Suprapubic skin (tissue), 4 donors: ENCODE results near the gene ACP3. TPM values are rescaled to one million over a fixed set of nuclear protein-coding genes. Genes with fewer than 3 reads are reported as not detected.

Experiments
- DNase-seq, 2 donors: peaks; one replicate each; pipeline ENCODE4 v3.0.0-alpha.2; 2019; ENCODE audit warnings: low spot score in 2 of 2
- H3K27ac ChIP-seq: fragments of 200-600 bp; sonication (generic); one replicate; pipeline ENCODE4 v1.5.1; 2019
- H3K27me3 ChIP-seq: fragments of 200-600 bp; sonication (generic); one replicate; pipeline ENCODE4 v1.5.1; 2019
- H3K36me3 ChIP-seq: fragments of 200-600 bp; sonication (generic); one replicate; pipeline ENCODE4 v1.5.1; 2019
- H3K4me1 ChIP-seq: fragments of 200-600 bp; sonication (generic); one replicate; pipeline ENCODE4 v1.5.1; 2019
- H3K4me3 ChIP-seq: fragments of 200-600 bp; sonication (generic); one replicate; pipeline ENCODE4 v1.5.1; 2019; ENCODE audit warnings: mild to moderate bottlenecking
- H3K9me3 ChIP-seq: fragments of 200-600 bp; sonication (generic); one replicate; pipeline ENCODE4 v1.5.1; 2019
- EP300 ChIP-seq: sonication (generic); formaldehyde crosslinking; IDR thresholded peaks from one replicate; pipeline ENCODE4 v1.6.1; 2017; ENCODE audit warnings: antibody characterized with exemption
- POLR2A ChIP-seq, 2 donors: fragments of 450-650 bp; IDR thresholded peaks; one replicate each; pipeline ENCODE4 v1.6.1; 2017; ENCODE audit warnings: antibody characterized with exemption in 2 of 2, mild to moderate bottlenecking in 2 of 2, moderate library complexity in 2 of 2
- POLR2AphosphoS5 ChIP-seq, 3 donors: sonication (generic); formaldehyde crosslinking; IDR thresholded peaks; one replicate each; pipeline ENCODE4 v1.6.1; 2017; ENCODE audit warnings: antibody characterized with exemption in 3 of 3
- WGBS: methylation state at CpG from one replicate; pipeline ENCODE4 v1.1.5; 2018; 5-methylcytosine and 5-hydroxymethylcytosine counted together
- total RNA-seq, 4 donors: library from RNA; depleted of rRNA; stranded (reverse); fragments of >200 nt; gene quantifications; one replicate each; pipeline ENCODE4 v1.1.0, GENCODE V29; 2016
- TF ChIP-seq, protein P1 (sequence below), 2 donors: fragments of 200-600 bp in 1 of 2; fragments of 450-650 bp in 1 of 2; sonication (generic) in 1 of 2; IDR thresholded peaks; one replicate each; pipeline ENCODE4 v1.5.1; 2016 to 2019; ENCODE audit warnings: antibody characterized with exemption in 2 of 2, mild to moderate bottlenecking in 1 of 2, moderate library complexity in 1 of 2

The ACP3 gene
- total RNA-seq, 4 donors from 2014 or later = 38.2 to 71.7 (median 60.1) TPM

DNA sequence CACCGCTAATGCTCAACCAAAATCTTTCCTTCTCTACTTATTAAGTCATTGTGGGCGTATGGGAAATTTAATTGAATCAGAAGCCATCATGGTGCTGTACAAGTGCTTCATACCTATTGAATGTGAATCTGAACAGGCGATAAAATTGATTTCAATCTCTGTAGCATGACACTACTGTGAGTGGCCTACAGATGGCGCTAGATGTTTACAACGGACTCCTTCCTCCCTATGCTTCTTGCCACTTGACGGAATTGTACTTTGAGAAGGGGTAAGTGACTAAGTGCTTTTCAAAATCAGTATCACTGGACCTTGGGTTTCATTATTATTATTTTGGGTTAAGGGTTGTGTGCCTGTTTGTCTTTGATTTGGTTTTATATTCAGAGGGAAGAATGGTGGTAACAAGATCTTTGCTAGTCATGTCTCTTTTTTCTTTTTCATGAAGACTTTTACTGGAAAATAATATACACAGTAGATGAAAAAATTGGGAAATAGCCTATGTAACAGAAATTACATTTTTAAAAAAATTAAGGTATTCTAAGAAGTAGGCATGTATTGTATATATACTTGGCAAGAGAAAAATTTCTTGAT, 35.4 kb downstream of the ACP3 start:
- TF ChIP-seq POLR2A (IDR thresholded peaks at IDR 0.05) = no peak
- TF ChIP-seq, protein P1, sequence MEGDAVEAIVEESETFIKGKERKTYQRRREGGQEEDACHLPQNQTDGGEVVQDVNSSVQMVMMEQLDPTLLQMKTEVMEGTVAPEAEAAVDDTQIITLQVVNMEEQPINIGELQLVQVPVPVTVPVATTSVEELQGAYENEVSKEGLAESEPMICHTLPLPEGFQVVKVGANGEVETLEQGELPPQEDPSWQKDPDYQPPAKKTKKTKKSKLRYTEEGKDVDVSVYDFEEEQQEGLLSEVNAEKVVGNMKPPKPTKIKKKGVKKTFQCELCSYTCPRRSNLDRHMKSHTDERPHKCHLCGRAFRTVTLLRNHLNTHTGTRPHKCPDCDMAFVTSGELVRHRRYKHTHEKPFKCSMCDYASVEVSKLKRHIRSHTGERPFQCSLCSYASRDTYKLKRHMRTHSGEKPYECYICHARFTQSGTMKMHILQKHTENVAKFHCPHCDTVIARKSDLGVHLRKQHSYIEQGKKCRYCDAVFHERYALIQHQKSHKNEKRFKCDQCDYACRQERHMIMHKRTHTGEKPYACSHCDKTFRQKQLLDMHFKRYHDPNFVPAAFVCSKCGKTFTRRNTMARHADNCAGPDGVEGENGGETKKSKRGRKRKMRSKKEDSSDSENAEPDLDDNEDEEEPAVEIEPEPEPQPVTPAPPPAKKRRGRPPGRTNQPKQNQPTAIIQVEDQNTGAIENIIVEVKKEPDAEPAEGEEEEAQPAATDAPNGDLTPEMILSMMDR (IDR thresholded peaks at IDR 0.05) = peak; percentile 66 to 82
- H3K4me3 ChIP-seq = no peak overlapping the region
- no peaks in the 10 kb centered on the region for H3K27me3 ChIP-seq
- no peaks in the 10 kb centered on the region for H3K9me3 ChIP-seq
- H3K36me3 ChIP-seq = peaks cover 18% of the 10 kb centered on the region
- no peaks in the 10 kb centered on the region for H3K4me1 ChIP-seq
- WGBS = 19% methylated on average over 6 of the region's 6 CpGs
- peak in 1 of 2 donors; percentile 66 for DNase-seq
- H3K27ac ChIP-seq = no peak overlapping the region

DNA sequence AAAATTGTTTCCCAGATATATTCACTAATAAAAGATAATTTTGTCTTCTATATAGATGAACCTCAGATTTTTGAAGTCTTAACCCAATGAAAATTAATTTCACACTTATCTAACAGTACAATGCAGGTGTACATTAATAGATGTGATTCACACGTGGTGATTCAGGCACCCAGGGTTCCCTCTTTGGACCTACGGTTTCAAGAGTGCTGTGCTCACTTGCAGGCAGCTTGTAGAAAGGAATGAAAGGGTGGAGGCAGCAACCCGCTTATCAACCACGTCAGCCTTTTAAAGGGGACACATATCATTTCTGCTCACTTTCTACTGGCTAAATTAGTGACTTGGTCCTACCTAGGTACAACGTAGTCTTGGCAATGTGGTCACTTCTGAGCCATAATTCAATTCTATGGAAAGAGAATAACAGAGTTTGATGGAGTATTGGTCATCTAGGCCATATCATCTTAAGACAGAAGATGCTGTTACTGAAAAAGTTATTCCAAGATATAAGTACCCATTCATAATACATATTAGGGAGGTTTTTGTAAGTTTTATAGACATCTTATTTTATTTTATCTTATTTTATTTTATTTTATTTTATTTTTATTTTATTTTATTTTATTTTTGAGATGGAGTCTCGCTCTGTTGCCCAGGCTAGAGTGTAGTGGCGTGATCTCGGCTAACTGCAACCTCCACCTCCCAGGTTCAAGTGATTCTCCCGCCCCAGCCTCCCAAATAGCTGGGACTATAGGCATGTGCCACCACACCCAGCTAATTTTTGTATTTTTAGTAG, 37.9 kb downstream of the ACP3 start:
- no peak overlapping the region for H3K27ac ChIP-seq
- 77% methylated on average over 9 of the region's 9 CpGs for WGBS

DNA sequence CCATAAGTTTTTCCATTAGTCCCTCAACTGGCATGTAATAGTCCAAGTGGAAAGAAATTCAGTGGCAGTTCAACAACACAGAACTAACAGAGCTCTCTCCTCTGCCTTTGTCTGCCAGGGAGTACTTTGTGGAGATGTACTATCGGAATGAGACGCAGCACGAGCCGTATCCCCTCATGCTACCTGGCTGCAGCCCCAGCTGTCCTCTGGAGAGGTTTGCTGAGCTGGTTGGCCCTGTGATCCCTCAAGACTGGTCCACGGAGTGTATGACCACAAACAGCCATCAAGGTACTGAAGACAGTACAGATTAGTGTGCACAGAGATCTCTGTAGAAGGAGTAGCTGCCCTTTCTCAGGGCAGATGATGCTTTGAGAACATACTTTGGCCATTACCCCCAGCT, 39.4 kb downstream of the ACP3 start:
- no peak overlapping the region for H3K4me3 ChIP-seq
- no peaks in the 10 kb centered on the region for H3K4me1 ChIP-seq
- H3K27me3 ChIP-seq = no peaks in the 10 kb centered on the region
- 90% methylated on average over 5 of the region's 5 CpGs for WGBS
- no peak overlapping the region for H3K27ac ChIP-seq
- H3K9me3 ChIP-seq = no peaks in the 10 kb centered on the region
- TF ChIP-seq POLR2AphosphoS5 (IDR thresholded peaks at IDR 0.05) (no peak), POLR2A (IDR thresholded peaks at IDR 0.05) (no peak), EP300 (no peak)
- TF ChIP-seq, protein P1 (IDR thresholded peaks at IDR 0.05) = no peak
- no peak for DNase-seq
- H3K36me3 ChIP-seq = peaks cover 12% of the 10 kb centered on the region

More for the DNA sequence above, 37.9 kb downstream of the ACP3 start:
- Histone ChIP-seq H3K36me3 (peaks cover 13% of the 10 kb centered on the region), H3K4me3 (no peak overlapping the region), H3K4me1 (no peaks in the 10 kb centered on the region), H3K9me3 (no peaks in the 10 kb centered on the region), H3K27me3 (no peaks in the 10 kb centered on the region)
- TF ChIP-seq POLR2A (IDR thresholded peaks at IDR 0.05) = no peak
- TF ChIP-seq, protein P1 (IDR thresholded peaks at IDR 0.05) = no peak
- TF ChIP-seq EP300 = no peak
- no peak for TF ChIP-seq POLR2AphosphoS5 (IDR thresholded peaks at IDR 0.05)
- DNase-seq = no peak

DNA sequence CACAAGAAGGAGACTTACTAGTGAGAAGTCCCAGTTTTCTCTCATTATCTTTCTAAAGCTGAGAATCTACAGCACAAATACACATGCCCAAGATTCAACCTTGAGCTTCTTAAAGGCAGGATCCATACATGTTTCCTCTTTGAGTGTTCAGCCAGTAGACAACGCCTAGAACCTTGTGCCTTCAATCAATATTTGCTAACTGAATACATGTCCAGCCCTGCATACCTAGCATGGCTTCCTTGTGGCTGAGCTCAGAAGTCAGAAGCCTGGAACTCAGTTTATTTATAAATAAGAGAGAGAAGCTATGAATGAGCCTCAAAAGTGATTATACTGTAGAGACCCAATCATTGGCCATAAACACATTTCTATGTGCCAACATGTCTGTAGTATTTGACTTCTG, 43.5 kb downstream of the ACP3 start:
- 83% methylated on average over 1 of the region's 1 CpG for WGBS
- no peaks in the 10 kb centered on the region for H3K9me3 ChIP-seq
- no peaks in the 10 kb centered on the region for H3K4me1 ChIP-seq
- no peak for TF ChIP-seq POLR2AphosphoS5 (IDR thresholded peaks at IDR 0.05)
- TF ChIP-seq POLR2A (IDR thresholded peaks at IDR 0.05) = no peak
- TF ChIP-seq EP300 = no peak
- TF ChIP-seq, protein P1 (IDR thresholded peaks at IDR 0.05) = no peak
- H3K36me3 ChIP-seq = peaks cover 12% of the 10 kb centered on the region
- no peak overlapping the region for H3K27ac ChIP-seq
- no peak for DNase-seq
- H3K27me3 ChIP-seq = no peaks in the 10 kb centered on the region
- H3K4me3 ChIP-seq = no peak overlapping the region

DNA sequence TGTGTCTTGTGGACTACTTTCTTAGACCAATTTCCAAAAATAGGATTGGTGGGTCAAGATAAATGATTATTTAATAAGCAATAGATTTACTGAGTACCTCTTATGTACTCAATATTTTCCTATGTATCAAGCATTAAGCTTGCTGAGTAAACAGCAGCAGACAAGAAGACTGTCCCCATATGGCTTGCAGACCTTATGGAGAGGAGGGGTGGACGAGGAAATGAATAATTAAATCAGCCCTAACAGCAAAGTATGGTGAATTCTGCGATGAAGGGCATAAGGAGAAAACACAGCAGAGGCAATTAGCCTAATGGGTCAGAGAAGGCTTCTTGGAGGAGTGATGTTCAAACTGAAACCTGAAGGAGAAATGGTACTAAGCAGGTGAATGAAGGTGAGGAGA, 45.1 kb downstream of the ACP3 start:
- no peaks in the 10 kb centered on the region for H3K27me3 ChIP-seq
- H3K9me3 ChIP-seq = no peaks in the 10 kb centered on the region
- no peak overlapping the region for H3K4me3 ChIP-seq
- H3K4me1 ChIP-seq = no peaks in the 10 kb centered on the region
- 94% methylated on average over 2 of the region's 2 CpGs for WGBS
- DNase-seq = no peak
- peaks cover 4% of the 10 kb centered on the region for H3K36me3 ChIP-seq
- H3K27ac ChIP-seq = no peak overlapping the region
- TF ChIP-seq POLR2A (IDR thresholded peaks at IDR 0.05) (no peak), POLR2AphosphoS5 (IDR thresholded peaks at IDR 0.05) (no peak), EP300 (no peak)
- TF ChIP-seq, protein P1 (IDR thresholded peaks at IDR 0.05) = no peak
